ENCODE results near the gene NSMF.
"Not testable (repeated sequence)": the region's sequence is repeated elsewhere in the genome, so short reads cannot be mapped to it uniquely, and the experiment has no call there.

NSMF gene

DNA sequence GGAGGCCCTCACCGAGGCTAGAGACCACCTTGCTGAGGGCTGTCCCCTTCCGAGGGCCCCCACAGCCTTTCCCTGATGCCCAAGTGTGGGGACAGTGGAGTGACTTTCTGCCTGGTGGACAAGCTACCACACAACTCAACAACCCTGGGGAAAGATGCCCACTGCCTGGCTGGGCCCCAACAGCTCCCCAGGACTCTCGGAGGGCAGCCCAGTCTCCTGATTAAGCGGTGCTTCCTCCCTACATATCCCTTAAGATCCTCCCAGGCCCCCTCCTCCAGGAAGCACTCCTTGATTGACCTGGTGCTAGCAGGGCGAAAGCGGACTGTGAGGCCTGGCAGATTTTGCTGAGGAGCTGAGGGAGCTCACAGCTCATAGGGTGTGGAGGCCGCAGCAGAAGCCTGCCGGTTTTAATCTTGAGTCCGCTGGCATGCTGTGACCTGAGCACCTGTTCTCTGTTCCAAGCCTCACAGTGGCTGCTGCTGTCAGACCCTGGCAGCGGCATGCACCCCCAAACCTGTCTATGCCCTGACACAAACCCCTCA, 2.2 kb downstream of the NSMF start:
- DNase-seq = no peak

DNA sequence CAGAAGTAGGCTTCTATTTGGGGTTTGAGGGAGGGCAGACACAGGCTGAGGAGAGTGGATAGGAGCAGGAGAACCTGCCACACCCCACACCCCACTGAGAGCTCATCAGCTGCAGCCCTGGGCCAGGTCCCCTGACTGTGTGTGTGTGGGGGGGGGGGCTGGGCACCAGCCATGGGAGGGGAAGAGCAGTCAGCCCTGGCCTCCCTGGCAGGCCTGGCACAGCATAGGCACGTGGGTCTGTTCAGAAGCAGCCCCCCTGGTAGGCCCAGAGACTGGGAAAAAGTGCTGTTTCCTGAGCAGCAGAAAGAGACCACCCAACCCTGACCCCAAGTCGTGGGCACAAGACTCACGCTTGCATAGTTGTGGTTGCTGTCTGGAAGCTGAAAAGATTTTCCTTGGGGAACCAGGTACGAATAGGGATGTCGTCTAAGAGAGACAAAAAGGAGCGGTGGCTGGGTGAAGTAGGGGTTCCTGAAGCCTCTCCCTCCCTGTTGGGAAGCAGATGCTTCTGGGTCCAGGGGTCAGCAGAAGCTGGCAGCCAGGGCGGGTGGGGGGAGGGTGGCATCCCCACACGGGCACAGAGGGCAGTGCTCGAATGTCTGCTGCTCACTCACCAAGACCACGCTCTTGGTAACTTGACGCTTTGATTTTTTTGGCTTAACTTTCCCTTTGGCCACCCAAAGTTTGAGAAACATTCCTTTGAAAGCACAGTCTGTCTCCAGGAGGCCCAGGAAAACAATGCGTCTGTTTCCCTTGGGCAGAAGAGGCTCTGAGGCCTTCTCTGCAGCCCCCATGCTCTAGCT, 2.9 kb downstream of the NSMF start:
- no peak for DNase-seq

DNA sequence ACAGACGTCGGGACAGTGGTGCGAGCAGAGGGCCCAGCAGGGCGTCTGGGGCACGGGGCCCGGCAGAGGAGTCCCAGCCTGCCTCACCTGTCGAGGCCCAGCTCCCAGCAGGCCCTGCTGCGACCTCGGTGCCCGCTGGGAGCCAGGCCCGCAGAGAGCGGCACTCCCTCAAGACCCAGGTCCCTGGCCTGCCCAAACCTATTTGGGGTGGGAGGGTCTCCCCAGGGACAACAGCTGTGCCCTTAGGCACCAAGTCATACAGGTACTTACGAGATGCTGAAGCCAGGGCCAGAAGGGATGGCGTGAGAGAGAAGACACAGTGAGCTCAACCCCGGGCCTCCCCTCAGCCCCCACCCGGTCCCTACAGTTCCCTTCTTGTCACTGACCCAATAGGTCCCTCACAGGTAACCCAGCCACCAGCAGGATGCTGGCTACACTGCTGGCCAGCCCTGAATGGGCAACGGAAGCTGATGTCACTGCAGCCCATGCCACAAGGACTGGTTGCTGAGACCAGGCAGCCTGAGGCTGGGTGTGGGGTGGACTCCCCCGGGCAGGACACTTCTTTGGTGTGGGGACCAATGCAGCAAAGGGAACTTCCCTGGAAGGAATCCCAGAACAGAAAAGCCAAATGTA, 3.7 kb downstream of the NSMF start:
- no peak for DNase-seq

DNA sequence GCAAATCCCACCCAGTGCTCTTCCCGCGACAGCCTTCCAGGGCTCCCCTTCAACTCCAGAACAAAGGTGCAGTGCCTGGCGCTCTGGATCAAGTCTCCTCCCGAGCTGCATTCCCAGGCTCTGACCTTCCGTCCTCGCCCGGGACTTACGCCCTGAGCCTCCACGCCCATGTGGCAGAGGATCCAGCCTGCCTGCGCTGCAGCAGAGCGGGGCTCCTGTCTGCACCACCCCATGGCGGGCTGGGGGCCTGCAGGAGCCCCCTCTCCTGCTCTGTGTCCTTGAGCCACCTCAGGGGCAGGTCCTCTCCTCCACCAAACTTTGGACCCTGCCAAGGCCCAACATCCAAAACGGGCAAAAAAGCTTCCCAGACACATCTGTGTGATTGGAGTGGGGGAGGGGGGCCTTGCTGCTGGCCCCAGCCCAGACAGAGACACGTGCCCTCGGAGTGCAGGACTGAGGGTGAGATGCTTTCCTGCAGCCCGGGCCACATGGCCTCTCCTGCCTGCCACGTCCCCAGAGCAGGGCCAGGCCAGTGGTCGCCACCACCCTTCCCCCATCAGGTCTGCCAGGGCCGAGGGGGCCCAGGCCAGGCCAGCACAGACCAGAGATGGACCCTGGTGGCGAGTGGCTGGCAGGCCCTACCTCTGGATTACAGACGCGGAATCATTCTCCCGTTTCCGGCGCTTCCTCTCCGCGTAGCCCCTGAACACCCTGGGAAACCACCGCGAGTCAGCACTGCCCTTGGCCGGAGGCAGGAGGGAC, 4.4 kb downstream of the NSMF start:
- no peak for DNase-seq

DNA sequence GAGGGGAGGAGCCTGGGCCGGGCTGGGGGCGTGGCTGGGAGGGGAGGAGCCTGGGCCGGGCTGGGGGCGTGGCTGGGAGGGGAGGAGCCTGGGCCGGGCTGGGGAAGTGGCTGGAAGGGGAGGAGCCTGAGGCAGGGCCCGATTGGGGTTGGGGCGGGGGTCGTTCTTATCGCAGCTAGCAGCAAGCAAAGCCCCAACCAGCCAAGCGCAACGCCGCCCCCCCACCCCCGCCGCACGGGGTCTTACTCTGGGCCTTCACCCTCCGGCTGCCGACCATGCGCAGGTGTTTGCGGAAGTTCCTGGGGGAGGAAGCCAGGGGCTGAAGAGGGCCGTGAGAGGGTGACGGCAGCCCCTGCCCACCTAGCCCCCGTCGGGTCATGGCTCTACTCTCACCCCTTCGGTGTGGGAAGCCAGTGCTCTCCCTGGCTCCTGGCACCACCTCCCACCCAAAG, 5.0 kb downstream of the NSMF start:
- no peak for DNase-seq

DNA sequence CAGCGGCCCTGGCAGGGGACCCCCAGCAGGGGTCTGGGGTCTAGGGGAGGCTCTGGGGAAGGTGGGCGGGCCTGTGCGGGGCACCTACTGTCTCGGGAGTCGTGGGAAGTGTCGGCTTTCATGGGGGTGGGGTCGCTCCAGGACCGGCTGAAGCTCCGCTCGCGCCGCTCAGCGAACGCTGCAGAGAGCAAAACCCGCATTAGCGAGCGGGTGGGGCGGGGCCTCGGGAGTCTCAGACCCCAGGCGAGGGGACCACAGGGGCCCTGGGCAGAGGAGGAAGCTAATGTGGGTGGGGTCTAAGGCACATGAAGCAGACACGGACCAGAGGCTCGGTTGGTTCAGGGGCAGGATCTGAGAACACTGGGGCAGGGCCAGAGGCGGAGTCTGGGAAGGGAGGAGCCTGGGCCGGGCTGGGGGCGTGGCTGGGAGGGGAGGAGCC, 5.5 kb downstream of the NSMF start:
- no peak for DNase-seq

DNA sequence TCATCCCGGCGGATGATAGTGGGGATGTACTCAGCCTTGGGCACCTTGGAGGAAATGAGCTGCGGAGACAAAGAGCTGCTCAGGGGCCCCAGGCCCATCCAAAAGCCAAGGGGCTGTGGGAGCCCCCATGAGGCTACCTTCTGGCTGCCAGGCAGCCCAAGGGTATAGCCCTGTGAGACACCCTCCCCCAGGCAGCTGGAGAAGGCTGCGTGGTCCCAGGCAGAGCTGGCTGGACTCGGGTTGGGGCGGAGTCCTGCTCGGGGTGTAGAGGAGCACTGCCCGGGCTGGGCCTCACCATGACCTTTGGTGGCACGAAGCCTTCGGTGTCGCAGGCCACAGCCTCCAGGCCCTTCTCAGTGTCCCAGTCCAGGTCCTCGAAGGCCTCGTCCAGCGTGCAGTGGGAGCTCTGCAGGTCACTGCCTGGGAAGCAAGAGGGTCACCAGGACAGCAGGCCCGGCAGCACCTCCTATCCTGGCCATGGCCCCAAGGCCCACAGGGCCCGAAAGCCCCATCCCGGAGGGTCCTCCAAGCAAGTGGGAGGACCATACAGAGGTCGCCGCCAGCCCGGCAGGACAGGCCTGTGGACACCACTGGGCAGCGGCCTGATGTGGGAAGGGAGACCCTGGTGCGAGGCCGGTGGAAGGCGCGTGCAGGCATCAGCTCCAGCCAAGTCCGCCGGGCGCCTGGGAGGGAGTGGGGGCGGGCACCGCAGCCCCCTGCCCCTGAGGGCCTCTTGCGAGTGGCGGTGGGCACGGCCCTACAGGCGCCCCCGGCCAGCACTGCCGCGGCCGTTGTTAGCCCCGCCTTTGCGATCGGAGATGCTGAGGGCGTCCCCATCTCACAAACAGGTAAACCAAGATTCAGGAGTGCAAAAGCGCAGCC, 6.1 kb downstream of the NSMF start:
- no peak for DNase-seq

DNA sequence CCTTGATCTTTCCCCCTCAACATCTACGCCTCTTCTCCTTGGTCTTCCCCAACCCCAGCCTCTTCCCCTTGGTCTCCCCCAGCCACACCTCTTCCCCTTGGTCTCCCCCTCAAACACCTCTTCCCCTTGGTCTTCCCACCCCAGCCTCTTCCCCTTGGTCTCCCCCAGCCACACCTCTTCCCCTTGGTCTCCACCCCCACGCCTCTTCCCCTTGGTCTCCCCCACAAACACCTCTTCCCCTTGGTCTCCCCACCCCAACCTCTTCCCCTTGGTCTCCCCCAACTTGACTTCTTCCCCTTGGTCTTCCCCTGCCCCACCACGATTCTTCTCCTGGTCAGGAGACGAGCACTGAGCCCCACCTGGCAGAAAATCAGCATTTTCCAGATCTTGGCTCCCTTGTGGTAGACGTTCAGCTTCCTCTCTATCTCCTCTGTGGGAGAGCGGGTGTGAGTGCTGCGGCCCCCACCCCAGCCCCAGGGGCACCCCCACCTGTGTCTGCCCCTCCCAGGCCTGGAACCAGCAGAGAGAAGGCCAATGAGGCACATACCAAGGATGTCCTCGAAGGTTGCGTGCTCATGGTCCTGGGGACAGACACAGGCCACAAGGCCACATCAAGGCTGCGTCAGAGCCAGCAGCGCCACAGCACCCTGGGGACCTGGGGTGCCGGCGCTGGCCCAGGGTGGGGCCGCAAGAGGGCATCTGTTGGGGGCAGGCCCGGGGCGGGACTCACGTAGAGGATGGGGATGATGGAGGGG, 7.0 kb downstream of the NSMF start:
- no peak for DNase-seq

DNA sequence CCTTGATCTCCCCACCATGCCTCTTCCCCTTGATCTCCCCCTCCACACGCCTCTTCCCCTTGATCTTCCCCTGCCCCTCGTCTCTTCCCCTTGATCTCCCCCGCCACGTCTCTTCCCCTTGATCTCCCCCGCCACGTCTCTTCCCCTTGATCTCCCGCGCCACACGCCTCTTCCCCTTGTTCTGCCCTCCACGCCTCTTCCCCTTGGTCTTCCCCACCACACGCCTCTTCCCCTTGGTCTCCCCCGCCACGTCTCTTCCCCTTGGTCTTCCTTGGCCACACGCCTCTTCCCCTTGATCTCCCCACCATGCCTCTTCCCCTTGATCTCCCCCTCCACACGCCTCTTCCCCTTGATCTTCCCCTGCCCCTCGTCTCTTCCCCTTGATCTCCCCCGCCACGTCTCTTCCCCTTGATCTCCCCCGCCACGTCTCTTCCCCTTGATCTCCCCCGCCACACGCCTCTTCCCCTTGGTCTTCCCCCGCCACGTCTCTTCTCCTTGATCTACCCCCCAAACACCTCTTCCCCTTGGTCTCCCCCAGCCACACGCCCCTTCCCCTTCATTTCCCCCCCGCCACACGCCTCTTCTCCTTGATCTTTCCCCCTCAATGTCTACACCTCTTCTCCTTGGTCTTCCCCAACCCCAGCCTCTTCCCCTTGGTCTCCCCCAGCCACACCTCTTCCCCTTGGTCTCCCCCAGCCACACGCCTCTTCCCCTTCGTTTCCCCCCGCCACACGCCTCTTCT, 7.7 kb downstream of the NSMF start:
- not testable (repeated sequence) for DNase-seq

DNA sequence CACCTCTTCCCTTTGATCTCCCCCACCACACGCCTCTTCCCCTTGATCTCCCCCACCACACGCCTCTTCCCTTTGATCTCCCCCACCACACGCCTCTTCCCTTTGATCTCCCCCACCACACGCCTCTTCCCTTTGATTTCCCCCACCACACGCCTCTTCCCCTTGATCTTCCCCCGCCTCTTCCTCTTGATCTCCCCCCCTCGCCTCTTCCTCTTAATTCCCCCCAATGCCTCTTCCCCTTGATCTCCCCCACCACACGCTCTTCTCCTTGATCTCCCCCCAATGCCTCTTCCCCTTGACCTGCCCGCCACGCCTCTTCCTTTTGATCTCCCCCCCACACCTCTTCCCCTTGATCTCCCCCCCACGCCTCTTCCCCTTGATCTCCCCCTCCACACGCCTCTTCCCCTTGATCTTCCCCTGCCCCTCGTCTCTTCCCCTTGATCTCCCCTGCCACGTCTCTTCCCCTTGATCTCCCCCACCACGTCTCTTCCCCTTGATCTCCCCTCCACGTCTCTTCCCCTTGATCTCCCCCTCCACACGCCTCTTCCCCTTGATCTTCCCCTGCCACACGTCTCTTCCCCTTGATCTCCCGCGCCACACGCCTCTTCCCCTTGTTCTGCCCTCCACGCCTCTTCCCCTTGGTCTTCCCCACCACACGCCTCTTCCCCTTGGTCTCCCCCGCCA, 8.5 kb downstream of the NSMF start:
- DNase-seq = not testable (repeated sequence)

DNA sequence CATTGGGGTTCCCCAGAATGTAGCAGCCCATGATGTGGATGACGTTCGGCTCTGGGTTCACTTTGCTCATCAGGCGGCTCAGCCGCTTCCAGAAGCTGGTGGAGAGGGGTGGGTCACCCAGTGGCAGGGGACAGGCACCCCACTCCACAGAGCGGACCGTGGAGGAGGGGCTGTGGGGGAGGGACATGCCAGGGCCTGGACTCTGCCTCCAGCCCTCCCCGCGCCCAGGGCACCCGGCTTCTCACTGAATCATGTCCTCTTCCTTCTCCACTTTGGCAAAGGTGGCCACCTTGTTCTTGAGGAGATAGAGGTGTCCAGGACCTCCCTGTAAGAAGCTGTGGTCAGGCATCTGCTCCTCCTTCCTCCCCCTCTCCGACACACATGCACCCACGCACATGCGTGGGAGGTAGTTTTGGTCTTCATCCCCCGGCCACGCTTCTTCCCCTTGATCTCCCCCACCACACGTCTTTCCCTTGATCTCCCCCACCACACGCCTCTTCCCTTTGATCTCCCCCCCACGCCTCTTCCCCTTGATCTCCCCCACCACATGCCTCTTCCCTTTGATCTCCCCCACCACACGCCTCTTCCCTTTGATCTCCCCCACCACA, 9.1 kb downstream of the NSMF start:
- no peak for DNase-seq

DNA sequence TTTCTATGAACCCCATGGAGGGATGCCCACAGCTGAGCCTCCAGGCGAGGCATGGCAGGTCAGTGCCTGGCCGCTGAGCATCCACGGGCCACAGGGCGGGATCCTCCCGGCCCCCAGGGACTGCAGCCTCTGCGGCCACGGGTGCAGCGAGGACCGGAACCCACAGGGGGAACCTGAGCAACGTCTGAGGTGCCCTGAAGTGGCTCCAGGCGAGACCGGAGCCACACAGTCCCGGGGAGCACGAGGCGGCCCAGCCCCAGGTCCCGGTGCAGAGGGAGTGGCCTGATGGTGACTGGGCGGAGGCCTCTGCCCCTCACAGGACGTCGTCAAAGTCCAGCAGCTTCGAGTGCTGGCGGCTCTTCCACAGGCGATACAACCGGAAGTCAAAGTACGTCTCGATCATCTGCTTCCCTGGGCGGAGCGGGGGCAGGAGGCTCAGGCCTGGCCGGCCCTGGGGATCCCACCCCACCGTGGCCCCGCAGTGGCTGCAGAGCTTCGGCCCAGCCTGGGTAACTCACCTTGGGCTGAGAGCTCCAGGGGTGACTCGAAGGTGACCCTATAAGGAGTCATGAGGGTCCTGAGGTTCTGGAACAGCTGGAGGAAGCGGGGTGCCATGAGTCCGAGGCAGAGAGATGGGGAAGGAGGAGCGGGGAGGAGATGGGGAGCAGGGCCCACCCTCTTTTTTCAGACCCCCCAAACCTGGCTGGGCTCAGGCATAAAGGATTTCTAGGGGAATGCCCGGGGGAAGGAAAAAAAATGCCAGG, 9.9 kb downstream of the NSMF start:
- DNase-seq = no peak

DNA sequence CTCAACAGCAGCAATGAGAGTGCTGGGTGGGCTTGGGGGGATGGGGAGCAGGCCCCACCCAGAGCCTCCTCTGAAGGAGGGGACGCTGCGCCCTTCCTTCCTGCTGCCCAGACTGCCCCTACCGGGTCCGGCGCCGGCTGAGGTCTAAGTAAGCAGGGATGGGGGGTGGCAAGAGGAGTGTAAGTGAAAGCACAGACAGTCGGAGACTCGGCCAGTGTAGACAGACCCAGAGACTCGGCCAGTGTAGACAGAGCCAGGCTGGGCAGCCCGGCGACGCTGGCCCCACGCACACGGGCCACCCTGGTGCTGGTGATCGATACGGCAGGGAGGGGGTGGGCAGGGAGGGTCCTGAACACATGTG, 10.6 kb downstream of the NSMF start:
- no peak for DNase-seq

DNA sequence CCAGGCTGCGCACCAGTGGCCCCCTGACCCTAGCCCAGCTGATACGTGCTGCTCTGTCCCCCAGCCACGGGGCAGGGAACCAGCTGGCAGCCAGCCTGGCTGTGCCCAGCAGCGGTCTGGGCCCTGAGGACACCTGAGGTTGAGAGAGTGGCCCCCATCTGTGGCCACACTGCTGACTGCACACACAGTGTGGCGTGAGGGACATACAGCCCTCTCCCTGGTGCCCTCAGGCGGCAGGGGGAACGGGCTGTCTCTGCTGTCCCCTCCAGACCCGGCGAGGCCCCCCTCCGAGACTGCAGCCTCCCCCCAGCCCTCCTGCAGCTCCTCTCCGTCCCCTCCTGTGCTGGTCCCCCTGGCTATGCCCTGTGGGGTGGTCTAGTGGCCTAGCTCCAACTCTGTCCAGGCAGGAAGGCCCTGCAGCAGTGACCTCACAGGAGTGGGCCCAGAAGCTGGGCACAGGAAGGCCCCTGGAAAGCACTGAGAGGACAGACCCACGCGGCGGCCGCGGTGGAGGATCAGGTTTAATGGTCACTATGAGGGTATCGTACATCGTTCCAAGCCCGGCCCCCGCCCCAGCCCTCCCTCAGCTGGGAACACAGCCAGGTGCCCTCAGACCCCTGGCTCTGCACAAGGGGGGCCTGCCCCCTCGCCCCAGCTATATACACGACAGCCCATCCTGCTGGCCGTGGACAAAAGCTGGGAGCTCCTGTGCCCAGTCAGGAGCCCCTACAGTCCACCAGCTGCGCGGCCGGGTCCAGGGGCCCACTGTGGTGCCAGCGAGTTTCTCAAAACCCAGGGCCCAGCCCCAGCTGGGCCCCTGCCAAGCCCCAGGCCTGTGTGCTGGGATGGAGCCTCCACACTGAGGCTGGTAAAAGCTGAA, 11.2 kb downstream of the NSMF start:
- DNase-seq = no peak

DNA sequence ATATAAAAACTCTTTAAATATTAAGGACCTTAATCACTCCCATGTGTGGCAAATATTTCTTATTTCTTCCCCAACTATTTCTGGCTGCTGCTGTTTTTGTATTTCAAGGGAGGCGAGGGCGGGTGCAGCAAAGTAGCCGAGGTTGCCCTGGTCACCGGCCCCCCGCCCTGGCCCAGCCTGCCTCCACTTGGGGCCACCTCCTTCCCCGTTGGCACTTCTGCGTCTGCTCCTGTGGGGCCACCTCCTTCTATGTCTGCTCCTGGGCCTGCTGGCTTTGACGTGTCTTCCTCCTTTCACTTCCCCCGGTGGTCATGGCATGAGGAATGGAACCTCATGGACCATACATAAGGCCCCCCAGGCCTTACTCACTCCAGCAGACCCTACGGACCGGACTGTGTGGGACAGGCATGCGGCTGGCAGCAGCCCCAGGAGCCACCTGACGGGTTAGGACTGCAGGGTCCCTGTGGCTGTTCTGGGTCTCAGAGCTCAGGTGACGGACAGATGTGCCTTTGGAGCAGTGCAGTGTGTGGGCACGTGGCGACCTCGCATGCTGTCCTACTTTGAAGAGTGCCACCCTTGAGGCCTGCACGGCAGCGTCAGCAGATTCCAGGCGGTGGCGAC, 12.2 kb downstream of the NSMF start:
- DNase-seq = no peak

DNA sequence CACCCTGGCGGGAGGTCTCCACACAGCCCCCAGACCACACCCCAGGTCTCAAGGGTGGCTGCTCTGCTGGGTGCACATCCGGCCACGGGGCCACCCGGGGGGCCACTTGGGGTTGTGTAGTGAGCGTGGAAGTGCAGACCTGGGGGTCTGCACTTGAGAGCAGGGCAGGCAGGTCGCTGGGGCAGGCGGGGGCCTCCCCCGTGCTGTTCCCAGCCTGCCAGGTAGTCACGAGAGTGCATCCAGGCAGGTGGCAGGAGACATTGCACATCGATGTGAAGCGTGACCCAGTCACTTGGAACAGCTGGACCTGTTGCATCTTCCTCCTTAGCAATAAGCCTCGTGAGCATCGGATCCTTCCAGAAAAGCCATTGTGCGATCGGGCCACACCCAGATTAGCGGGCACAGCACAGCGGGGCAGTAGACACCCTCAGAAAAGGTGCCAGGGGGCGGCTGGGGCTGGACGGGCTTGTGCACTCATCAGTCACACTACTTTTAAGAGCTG, 13.2 kb downstream of the NSMF start:
- peak; percentile 44 for DNase-seq

DNA sequence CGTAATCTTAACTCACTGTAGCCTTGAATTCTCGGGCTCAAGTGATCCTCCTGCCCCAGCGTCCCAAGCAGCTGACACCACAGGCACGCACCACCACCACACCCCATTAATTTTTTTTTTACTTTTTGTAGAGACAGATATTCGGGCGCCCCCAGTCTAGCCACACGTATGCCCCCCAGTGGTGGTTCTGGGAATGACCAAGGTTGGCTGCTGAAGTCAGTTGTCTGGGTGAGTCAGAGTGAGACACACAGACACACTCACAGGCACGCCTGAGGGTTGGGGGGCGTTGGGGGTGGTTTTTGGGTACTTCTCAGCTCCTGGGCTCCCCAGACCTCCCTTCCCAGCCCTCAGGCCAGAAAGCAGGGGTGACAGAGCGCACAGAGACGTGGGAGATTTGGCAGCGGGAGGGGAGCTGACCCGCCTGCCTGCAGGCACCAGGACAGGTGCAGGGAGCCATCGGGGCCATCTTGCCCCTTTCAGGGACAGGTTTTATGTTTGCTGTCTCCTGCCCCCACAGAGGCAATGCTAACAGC, 13.8 kb downstream of the NSMF start:
- DNase-seq = peak; percentile 68

Data from NCI-H146 (cell line).